Left renal cortex interstitium (tissue), 4 donors: ENCODE measurements around the gene PPY. TPM values are rescaled to one million over a fixed set of nuclear protein-coding genes. Genes with fewer than 3 reads are reported as not detected.
"Not testable (repeated sequence)": the region's sequence is repeated elsewhere in the genome, so short reads cannot be mapped to it uniquely, and the experiment has no call there.

Source experiments
- DNase-seq, 4 donors: peaks; one replicate each; pipeline ENCODE4 v3.0.0-alpha.2; 2013; ENCODE audit warnings: low read depth in 4 of 4, low spot score in 2 of 4, missing footprints in 1 of 4
- polyA plus RNA-seq, 4 donors: library from polyadenylated mRNA; unstranded; fragments of 120-200 nt; gene quantifications; one replicate each; pipeline ENCODE4 v1.2.1, GENCODE V29; 2013; ENCODE audit not compliant: insufficient read length in 4 of 4

PPY gene
- polyA plus RNA-seq, 4 donors: 0.52 TPM; not detected in 3

DNA sequence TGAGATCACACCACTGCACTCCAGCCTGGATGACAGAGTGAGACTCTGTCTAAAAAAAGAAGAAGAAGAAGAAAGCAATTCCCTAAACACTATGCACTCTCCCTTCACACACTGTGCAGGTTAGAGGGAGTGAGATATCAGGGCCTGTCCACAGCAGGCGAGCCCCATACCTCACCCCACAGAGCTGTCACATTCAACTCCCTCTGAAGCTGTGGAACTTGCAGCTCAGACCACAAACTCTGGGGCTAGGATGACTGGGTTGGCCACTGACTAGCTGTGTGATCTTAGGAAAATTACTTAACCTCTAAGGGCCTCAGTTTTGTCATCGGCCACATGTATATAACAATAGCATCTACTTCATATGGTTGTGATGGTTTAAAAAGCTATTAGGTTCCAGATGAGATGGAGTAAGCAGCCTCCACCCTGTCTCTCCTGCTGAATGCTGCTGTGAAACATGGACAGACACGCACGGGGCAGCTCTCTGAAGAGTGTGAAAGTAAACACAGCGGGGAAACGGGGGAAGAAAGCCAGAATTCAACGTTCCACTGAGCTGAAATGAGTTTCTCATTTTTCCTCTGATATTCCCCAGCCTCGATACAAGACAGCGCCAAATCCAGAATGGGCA is 25.1 kb upstream of the PPY start:
- DNase-seq: no peak

GRCh38 chr17:43966276-43966675 is 24.0 kb upstream of the PPY start:
- no peak for DNase-seq

DNA sequence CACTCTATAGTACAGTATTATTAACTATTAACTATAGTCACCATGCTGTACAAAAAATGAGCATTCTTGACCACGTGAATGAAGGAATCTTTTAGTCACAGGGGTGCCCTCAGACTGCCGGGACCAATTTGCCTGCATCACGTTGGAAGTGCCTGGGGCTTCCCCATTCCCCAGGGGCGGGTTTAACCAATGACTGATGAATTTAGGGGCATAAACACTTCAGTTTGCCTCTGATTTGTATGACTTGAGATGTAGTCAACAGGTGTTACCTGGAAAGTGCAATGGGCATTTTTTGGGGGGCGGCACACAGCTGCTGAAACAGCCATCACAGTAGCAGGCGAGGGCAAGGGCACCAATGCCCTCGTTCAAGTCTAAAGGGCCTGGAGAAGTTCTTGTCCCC is 20.2 kb upstream of the PPY start:
- DNase-seq: no peak

GRCh38 chr17:43961954-43962353 is 19.7 kb upstream of the PPY start:
- DNase-seq: no peak

DNA sequence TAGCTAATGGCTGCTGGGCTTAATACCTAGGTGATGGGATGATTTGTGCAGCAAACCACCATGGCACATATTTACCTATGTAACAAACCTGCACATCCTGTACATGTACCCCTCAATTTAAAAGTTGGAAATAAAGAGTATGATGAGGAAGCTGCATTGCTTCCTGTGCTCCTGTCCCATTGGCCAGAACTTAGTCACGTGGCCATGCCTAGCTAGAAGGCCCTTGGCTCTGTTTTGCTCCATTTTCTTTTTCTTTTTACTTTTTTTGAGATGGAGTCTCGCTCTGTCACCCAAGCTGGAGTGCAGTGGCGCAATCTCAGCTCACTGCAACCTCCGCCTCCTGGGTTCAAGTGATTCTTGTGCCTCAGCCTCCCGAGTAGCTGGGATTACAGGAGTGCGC is 19.0 kb upstream of the PPY start:
- not testable (repeated sequence) for DNase-seq

GRCh38 chr17:43958748-43959352 is 16.6 kb upstream of the PPY start:
- DNase-seq: no peak

GRCh38 chr17:43956222-43956621 is 13.9 kb upstream of the PPY start:
- DNase-seq: no peak

DNA sequence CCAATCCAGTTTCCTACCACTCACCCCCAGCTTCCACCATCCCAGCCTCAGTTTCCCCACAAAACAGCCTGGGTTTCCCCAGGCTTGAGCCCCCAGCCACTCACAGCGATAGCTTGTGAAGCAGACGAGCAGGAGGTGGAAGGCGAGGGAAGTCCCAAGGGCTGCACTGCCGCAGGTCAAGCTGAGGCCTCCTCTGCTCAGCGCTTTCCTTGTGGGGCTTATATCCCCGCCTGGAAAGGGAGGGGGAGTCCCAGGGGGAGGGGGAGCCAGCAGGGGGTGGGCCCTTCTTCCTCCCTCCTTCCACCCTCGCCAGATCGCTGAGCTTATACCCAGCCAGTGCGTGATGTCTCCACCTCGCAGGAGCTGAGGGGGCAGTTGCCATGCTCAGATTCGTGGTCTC is 11.5 kb upstream of the PPY start, which contains the start of gene PYY:
TSS of gene PYY (minus strand) at position 195 of the 400 bp plus-strand sequence. CDS start 457 bp downstream, outside the sequence.
- no peak for DNase-seq

GRCh38 chr17:43952724-43953666 is 10.7 kb upstream of the PPY start:
- DNase-seq: no peak

DNA sequence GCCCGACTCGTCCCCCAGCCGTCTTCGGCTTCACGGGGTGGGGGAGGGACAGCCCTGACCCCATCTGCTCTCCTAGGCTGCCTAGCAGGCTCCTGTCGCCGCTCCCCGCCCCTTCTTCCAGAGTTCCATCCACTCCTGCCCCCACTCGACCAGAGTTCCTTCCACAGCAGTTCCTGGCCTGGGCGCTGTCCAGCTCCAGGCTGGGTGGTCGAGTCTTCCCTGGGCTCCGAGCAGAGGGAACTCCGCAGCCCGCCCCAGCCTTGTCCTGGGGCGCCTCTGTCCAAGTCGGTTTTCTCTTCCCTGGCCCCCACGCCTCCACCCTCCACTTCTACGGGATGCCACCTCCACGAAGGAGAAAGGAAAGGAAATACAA is 10.1 kb upstream of the PPY start:
- DNase-seq: no peak

GRCh38 chr17:43951750-43952149 is 9.5 kb upstream of the PPY start:
- no peak for DNase-seq

DNA sequence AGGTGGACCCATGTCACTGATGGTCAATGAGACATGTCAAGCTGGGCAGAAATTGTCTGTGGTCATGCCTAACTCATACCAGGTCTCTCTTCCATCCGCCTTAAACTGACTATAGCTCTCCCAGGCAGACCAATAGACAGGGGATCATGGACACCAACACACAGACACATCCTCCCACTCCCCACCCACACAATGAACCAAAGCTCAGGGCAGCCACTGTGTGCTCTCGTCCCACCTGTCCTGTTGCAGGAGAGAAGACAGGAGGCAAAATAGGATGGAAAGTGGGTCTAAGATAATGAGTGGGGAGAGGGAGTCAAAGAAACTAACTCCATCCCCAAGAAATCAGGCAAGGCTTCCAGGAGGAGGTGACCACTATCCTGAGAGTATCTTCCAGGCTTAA is 8.3 kb upstream of the PPY start:
- DNase-seq: no peak

GRCh38 chr17:43949781-43950180 is 7.5 kb upstream of the PPY start:
- DNase-seq: no peak

DNA sequence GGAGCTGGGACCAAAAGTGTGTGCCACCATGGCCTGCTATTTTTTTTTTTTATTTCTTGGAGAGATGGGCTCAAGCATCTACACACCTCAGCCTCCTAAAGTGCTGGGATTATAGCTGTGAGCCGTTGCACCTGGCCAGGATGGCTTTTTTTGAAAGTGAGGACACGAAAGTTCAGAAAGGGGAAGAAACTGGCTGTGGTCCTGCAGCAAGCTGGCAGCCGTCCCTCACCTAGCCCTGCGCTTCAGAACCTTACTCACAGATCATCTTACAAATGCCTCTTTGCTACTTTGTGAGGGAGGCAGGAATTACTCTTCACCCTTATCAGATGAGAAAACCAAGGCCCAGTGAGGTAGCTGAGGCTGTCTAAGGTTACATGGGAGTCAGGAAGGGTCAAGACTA is 4.5 kb upstream of the PPY start:
- no peak for DNase-seq

- DNase-seq: no peak
Measured at GRCh38 chr17:43945074-43945829, 3.0 kb upstream of the PPY start.

GRCh38 chr17:43940630-43941029 is 1.6 kb downstream of the PPY start:
- DNase-seq: no peak

GRCh38 chr17:43939886-43940285 is 2.4 kb downstream of the PPY start:
- DNase-seq: no peak

DNA sequence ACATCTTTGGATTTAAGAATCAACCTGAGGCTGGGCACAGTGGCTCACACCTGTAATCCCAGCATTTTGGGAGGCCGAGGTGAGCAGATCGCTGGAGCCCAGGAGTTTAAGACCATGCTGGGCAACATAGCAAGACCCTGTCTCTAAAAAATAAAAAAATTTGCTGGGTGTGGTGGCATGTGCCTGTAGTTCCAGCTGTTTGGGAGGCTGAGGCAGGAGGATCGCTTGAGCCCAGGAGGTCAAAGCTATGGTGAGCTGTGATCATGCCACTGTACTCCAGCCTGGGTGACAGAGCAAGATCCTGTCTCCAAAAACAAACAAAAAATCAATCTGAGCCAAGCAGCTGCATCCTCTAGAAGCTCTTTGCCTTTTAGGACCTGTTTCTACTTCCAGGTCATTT is 2.8 kb downstream of the PPY start:
- DNase-seq: not testable (repeated sequence)

DNA sequence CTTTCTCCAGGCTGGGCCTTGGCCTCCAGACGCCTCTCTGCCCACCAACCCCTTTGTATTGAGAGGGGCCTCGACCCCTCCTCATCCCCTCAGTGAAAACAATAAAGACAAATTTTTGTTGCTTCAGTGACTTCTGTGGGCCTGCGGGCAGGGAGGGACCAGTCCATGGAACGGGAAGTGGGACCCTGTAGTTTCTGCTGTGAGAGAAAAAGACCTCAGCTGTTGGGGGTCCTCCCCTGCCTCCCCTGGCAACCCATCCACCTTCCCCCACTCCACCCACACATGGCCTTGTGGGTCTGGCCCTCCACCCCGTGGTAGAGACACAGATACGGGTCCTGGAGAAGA is 3.5 kb downstream of the PPY start:
- no peak for DNase-seq

DNA sequence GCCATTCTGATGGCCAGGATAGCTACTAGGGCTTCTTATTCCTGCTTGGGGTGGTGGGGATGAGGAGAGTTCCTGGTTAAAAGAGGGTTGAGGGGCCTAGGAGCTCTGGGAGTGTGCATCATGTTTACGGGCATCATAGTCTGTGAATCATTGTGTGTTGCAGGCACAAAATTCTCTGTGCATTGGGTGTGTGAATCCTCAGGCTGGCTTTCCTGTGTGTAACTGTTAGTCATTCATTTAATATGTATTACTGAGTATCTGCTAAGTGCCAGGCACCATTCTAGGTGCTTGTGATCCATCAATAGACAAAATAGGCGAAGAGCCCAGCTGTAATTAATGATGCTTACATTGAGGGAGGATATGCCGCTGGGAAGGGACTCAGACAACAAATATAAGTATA is 5.8 kb downstream of the PPY start:
- DNase-seq: no peak

GRCh38 chr17:43935926-43936261 is 6.4 kb downstream of the PPY start:
- no peak for DNase-seq
